Amniotic epithelial cell (primary cell): ENCODE results near the gene SRRM2.
"Not testable (repeated sequence)": the region's sequence is repeated elsewhere in the genome, so short reads cannot be mapped to it uniquely, and the experiment has no call there.

Experiments
- DNase-seq: peaks from one replicate; pipeline ENCODE4 v3.0.0-alpha.2; 2010; ENCODE audit warnings: low read depth

Gene SRRM2

DNA sequence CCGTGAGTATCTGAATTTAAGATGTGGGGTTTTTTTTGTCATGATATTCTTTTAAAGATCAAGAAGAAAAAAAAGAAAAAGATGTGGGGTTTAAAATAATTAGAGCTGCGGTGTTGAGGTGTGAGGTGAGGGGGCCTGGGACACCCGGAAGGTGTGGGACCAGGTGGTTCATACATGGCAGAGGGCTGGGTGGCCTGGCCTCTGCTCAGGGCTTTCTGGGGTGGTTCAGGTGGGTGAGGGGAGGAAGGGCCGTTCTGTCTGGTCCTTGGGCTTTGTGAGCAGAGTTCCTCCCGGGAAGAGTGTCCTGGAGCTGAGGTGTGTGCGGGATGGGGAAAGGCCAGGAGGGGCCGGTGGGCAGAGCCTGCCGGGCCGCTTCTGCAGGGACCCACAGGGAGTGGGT, 37.4 kb upstream of the SRRM2 start:
- no peak for DNase-seq

DNA sequence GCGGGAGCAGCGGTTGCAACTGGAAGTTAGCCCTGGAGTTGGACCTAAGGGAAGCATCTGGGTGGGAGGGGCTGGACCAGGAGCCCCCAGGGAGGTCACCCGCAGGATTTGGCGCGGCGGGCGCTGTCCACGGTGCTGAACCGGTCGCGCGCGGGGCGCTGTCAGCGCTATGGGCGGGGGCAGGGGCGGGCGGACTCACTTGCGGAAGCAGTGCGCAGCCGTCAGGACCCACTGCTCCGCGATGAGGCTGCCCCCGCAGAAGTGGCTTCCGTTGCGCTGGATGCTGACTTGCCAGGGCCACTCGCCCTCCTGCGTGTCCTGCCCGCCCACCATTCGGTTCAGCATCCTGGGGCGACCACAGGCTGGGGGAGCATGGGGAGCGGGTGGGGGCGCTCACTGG, 36.9 kb upstream of the SRRM2 start:
- DNase-seq: peak; percentile 35

DNA sequence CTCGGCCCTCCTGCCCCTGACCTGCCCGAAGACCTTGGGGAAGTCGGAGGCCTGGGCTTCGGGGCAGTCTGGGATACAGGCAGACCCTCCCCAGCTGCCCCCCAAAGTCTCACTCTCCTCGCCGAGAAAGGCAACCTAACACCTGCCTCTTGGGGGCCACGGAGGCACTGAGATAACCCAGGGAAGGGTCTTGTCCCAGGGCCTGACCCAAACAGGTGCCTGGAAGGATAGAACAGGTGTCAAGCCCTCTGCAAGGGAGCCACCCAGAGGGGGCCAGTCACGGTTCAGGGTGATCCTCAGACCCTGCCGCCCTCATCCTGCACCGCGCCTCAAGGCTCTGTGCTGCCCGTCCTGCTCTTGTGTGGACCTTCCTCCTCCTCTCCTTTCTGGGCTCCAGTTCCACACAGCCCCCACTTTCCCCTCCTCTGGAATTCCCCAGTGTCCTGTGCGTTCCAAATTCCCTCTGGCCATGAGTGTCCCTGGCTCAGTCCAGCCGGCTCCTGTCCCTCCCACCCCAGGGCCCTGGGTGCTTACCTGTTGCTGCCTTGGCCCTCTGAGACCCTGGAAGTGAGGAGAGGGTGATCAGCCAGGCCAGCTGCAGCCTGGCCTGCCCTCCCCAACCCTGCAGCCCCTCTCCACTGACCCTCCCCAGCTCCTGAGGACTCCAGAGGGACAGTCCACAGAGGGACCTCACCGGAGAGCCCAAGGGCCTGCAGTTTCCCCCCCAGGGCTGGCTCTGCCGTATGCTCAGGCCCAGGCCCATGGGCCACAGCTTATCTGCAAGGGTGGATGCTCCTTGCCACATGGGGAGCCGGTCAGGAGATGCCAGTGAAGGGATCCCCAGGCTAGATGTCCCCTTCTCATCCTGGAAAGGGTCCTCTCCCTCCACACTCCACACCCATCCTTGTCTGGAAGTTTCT, 36.2 kb upstream of the SRRM2 start:
- DNase-seq: no peak

DNA sequence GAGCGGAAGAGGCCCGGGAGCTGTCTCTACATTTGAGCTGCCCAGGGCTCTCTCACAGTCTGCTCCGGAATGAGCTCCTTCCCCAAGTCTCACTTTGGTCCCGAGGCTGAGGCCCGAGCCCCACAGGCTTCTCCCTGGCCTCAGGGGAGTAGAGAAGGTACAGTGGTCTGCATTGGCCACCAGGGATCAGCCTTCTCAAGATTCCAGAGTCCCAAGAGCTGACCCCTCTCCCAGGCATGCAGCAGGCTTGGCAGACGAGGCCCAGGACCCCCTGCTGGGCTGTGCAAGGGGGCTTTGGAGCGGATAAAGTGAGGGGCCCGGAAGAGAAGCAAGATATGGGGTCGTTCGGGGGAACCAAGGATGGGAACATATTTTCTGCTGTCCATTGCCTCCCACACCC, 35.5 kb upstream of the SRRM2 start:
- no peak for DNase-seq

DNA sequence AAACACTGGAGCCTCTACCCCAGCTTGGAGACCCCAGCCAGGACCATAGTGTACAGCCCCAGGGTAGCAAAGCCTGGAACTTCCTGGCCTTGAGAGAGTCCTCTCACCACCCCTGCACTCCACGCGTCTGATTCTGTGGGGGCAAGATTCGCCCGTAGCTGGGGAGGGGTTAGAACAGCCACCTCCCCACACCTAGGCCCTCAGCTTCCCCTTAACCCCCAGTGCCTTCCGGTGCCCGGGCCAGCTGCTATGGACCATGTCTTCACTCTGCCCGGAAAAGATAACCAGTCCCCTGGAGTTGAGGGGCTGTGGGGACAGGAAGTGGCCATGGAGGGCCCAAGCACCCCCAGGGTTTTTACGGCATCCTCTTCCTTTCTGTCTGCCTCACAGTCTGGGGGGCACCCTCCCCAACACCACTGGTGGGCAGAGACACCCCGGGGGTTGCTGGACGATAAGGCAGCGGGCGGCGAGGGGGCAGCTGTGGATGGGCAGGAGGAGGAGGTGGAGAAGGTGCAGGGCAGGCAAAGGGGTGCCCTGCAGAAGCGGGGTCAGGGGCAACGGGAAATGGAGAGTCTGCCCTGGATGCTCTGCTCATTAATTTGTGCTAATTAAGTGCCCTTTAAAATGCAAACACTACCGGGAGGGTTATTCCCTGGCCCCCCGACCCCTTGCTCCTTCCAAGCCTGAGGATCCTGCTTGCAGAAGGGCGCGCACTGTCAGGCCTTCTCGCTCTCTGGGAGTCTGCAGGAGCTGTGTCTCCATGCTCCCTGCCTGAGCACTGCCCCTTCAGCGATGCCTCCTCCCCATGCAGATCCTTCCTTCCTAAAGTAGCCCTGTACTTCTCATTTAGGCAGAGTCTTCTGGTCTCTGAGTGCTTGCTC, 34.8 kb upstream of the SRRM2 start:
- no peak for DNase-seq

DNA sequence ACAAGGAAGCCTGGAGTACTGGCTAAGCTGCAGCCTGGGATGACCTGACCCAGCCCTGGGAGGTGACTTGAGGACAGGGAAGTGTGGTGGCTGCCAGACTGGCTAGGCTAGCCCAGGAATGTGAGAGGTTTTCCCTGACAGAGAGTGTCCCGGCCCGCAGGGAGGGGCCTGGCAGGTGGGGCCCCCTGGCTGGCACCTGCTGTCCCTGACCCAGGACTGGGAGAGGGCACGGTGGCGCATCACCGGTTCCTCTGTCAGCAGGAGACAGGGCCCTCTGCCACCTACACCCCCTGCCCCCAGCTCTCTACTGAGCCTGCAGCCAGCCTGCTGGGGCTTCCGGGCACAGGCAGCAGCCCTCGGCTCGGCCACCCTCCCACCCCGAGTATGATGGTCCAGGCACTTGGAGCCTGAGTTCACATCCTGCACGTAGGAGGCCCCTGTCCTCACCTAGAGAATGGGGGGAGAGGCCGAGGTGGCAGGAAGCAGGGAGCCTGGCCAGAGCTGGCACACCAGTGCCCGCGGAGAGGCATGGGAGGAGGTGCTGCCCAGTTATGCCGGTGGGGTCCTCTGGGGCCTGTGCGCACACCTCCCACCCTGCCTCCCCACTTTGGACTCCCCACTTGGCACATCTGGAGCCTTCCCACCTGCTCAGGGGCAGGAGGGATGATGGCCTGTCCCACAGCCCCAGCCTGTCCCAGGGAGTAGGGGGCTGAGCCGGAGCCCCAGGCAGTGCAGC, 32.9 kb upstream of the SRRM2 start:
- DNase-seq: no peak

DNA sequence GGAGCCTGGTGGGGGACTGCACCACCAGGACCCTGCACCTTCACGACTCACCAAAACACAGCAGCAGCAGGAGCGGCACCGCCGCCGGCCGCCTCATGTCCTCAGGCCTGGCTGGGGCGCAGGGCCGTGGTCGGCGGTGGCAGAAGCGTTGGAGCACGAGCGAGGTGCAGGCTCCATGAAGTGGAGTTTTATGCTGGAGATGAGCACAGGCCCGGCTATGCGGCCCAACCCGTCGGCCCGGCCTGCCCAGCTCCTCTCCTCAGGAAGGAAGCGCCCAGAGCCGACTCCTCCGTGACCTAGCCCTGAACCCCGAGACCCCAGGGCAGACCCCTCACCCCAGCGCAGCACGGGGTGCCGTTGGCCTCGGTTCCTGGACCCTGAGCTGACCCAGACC, 32.4 kb upstream of the SRRM2 start, which contains the start of gene PRSS27:
PRSS27 (minus strand) TSS at position 161 of the 394 bp plus-strand sequence; CDS start at position 97, 64 bp downstream.
- no peak for DNase-seq

DNA sequence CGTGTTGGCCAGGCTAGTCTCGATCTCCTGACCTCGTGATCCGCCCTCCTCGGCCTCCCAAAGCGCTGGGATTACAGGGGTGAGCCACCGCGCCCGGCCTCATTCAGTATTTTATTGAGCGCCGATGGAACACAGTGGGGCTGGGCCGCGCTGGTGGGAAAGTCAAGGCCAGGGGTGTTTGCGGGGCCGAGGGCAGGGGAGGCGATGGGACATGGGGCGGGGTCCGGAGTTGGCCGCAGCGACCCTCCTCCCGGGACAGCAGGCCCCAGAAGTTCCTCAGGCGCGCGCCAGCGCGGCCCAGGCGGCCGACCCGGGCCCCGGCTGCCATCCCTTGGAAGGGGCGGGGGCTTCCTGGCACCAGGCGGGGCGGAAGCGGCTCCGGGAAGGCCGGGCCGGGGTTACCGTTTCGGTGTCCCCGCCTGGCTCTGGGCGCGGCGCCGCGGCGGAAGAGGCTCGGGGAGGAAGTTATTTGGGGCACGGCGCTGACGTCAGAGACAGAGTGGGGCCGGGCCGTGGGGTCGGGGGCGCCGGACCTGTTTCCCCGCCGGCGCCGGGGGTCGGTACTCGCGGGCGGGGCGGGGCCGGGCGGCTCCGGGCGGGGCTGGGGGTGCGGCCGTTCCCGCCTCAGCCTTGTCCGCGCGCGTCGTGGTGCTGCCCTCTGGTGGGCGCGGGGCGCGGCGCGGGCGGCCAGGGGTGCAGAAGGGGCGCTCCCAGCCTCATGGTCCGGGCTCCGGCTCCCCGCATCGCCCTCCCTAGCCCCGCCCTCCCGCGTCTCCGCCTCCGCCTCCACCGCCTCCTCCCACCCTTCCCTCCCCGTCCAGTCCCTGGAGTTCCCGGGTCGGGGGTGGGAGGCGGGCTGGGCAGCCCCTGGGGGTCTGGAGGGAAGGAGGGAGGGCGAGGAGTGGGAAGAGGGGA, 31.5 kb upstream of the SRRM2 start:
- peak; percentile 70 for DNase-seq

DNA sequence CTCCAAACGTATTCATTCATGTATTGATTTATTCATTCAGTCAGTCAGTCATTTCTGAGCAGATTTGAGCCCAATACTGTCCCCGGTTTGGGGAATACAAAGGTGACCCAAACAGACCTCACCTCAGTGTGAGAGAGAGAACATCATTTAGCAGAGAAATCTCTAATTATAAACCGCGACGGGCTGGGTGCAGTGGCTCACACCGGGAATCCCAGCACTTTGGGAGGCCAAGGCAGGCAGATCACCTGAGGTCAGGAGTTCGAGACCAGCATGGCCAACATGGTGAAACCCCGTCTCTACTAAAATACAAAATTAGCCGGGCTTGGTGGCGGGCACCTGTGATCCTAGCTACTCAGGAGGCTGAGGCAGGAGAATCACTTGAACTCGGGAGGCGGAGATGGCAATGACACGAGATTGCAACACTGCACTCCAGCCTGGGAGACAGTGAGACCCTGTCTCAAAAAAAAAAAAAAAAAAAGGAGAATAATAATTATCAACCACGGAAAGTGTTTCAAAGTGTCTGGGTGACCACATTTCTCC, 30.7 kb upstream of the SRRM2 start:
- DNase-seq: not testable (repeated sequence)

DNA sequence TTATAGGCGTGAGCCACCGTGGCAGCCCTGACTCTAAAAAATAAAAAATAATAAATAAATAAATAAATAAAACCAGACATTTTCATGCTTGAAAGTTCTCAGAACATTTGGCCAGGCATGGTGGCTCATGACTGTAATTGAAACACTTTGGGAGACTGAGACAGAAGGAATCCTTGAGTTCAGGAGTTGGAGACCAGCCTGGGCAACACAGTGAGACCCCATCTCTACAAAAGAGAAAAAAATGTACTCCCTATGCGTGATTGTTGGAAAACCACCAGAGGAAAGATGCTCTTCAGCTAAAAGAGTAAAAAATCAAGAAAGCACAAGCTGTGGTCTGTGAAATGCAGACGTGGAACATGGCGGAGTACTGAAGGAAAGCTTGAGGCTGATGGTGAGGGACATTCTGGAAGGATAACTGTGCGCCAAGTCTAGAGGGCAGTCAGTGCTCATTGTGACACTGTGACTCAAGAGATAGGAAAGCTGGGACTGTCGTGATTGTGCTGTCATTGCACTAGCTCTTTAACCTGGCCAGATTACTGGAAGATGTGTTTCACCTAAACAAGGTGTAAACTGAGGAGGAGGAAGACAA, 28.3 kb upstream of the SRRM2 start:
- DNase-seq: no peak

DNA sequence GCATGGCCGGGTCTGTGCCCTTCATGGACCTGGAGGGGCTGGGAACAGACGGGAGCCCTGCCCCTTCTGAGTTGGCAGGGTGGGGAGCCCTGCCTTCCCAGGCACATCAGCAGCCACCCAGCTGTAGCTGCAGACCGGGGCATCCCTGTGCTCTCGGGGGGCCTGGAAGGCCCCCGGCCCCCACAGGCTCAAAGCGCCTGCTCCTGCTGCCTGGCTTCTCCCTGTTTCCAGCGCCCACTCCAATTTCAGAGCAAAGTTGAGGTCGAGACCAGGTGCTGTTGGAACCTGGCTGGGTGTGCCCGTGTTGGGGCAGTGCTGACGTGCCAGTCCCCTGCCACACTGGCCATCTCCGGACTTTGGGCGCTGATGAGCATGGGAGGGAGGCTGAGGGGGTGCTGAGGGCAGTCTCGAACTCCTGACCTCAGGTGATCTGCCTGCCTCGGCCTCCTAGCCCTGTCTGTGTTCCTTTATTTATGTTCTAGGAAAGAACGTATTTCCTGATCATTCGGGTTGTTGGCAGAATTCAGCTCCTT, 27.6 kb upstream of the SRRM2 start:
- no peak for DNase-seq

DNA sequence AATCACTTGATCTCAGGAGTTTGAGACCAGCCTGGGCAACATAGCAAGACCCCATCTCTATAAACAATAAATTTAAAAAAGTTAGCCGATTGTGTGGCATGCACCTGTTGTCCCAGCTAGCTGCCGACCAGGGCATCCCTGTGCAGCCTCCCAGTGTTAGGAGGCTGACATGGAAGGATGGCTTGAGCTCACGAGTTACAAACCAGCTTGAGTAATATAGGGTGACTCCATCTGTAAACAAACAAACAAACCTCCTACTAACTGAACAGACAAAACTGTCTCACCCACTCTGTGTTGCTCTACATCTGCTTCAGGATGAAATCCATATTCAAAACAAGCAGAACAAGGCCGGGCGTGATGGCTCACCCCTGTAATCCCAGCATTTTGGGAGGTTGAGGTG, 25.5 kb upstream of the SRRM2 start:
- no peak for DNase-seq

DNA sequence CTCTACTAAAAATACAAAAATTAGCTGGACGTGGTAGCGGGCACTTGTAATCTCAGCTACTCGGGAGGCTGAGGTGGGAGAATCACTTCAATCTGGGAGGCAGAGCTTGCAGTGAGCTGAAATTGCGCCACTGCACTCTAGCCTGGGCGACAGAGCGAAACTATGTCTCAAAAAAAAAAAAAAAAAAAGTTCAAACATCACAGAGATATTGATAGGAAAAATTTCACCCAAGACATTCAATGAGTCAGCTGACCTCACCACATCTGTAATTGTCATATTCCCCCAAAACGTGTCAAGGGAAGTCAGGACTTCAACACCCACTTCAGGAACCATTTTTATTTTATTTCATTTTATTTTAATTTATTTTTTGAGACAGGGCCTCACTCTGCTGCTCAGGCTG, 24.4 kb upstream of the SRRM2 start:
- DNase-seq: no peak

DNA sequence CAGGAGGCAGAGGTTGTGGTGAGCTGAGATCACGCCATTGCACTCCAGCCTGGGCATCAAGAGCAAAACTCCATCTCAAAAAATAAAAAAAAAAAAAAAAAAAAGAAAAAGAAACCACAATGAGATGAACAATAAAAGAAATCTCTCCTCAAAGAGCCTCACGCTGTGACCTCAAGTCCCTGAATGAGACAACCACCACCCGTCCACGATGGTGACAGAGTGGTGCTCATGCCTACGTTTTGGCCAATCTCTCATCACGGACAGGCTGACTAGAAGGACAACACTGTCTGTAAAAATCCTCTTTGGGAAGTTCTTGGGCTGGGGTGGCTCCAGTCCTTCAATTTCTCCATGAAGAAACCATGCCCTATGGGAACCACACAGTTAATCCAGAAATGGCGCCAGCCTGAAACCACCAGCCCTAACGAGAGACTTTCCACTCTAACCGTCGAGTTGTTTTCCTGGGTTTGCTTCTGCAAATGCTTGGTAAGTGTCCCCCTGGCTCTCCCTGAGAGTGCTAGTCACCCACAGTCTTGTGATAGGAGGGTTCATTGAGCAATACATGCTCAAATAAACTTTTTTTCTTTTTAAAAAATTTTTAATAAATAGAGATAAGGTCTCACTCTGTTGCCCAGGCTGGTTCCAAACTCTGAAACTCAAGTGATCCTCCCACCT, 17.5 kb upstream of the SRRM2 start:
- peak; percentile 7 for DNase-seq

DNA sequence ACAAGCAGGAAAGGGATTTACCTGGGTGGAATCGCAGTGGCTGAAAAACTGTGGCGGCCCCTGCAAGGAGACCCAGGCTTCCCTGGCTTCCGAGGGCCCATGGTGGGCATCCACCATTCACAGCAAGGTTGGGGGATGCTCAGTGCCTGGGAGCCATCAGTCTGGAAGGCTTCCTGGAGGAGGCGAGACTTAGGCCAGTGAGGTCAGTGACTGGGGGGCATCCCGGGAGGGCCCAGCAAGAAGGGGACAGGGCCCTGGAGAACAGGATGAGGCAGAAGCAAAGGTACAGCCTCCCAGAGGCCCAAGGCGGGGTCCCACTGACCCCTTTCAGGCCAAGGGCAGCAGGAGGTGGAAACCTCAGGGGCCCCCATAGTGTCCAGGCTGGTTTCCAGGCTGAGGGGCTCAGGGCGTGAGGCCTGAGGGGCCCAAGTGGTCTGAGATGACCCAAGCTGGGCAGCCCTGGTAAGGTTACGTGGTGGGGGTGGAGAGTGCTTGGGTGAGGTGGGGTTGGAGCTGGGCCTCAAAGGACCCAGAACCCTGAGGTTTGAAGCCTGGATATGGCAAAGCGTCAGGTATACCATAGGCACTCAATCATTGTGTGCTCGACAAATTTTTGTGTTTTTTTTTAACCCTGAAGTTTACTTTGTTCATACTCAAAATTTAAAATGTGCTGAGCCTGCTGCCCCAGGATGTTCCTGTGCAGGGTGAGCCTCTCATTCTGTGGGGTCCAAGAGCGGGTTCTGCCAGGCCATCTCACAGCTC, 15.8 kb upstream of the SRRM2 start:
- DNase-seq: no peak

DNA sequence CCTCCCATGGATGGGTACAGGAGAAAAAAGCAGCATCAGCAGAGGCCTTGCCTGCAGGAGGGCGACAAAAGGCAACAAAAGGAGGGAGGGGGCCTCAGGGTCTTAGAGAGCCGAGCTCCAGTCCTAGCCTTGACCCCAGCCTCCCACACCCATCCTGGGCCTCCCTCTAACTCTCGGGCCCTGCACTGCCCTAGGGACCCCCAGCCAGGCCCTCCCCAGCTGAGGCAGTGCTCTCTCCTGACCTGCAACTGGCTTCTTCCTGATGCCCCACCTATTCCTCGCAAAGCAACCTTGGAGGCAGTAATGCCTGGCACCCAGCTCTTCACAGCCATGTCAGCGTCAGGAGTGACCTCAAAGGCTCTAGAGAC, 15.2 kb upstream of the SRRM2 start:
- DNase-seq: no peak

DNA sequence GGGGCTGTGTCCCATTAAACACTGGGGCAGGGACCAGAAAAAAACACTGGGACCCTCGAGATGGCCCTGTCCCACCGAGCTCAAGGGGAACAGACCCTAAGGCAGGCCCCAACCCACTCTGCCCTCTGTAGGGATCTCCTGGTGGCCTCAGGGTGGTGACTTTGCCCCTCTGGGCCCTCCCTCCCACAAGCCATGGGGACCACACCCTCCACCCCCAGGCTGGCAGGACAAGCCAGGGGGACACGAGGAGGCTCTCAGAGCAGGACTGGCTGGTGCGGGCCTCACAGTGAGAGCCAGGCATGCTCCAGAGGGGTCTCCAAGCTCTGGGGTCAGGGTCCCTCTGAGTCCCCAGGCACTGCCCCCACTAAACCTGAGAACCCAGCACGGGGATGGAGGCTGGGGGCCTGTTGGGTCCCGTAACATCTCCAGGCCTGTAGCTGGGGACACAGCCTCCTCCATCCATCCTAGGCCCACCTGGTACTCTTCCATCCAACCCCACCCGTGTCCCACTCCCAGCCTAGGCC, 14.5 kb upstream of the SRRM2 start:
- no peak for DNase-seq

DNA sequence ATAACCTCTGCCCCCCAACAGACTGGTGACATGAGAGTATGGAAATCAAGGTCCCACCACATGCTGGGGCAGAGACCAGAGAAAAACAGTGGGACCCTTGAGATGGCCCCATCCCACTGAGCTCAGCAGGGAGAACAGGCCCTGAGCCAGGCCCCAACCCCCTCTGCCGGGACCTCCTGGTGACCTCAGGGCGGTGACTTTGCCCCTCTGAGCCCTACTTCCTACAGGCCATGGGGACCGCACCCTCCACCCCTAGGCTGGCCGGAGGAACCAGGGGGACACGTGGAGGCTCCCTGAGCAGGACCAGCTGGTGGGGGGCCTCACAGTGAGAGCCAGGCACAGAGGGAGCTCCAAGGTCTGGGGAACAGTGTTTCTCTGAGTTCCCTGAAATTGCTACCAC, 13.8 kb upstream of the SRRM2 start:
- DNase-seq: no peak
